NCI-H748 (cell line): Measurements from ENCODE around the gene INPP1.
"Not testable (repeated sequence)": the region's sequence is repeated elsewhere in the genome, so short reads cannot be mapped to it uniquely, and the experiment has no call there.

Experiments used
- DNase-seq: peaks from one replicate; lab custom pipeline; 2025; ENCODE audit not compliant: unreplicated experiment; lab: John Stamatoyannopoulos, UW

The INPP1 gene

DNA sequence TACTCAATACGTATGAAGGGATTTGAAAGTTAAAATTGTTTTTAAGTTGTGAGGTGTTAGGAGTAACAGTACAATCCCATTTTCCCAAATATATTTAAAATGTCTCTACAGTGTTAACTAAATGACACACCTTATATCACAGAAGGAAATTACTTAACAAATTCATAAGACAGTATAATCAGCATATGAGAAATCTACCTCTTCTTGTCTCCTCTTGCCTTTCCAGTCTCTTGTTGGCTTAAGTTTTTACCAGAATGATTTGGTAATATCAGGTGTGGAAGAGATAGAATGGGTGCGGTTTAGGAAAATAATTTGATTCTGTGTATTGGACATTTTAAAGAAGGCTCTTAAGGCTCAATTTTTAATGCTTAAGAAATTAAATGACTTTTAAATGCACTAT lies 9.5 kb upstream of the INPP1 start:
- DNase-seq, result no peak

DNA sequence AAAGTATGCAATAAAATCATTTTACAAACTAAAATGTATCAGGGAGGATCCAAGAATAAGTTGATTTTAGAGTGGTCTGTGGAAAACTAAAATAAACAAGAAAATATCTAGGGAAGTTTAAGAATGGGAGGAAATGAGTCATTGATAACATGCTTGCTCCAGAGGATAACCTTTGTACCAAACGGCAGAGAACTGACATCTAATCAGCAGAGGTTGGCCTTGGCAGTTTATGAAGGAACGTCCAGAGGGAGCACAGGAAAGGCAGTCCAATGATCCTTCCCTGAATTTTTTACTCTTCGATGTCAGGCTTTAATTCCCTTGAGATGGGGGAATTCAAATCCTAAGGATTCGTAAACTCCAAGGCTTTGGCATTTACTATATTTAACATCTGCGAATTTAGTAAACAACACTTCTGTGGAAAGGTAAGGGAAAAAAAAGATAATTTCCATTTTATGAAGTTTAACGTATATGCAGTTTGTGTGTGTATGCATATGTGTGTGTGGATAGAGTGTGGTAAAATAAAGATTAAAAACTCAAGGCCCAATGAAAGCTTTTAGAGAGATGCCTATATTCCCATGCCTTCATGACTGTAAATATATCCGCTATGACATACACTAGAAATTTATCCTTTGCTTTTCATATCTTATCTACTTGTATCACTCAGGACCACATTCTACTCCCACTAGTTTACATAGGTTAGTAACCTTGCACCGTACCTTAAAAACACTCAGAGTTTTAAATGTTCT lies 8.7 kb upstream of the INPP1 start:
- DNase-seq, result no peak

DNA sequence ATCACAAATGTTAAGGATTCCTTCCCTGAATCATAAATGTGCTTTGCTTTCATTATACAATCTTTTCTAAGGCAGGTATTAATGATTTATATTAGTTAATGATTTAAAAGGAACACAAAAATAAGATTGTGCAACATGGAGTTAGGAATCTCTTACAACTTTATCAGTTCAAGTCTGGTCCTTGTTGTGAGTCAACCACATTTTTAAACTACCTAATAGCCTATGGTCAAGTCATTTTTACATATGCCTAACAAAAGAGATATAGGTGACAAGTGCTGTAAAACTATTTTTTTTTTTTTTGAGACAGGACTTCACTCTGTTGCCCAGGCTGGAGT lies 8.2 kb upstream of the INPP1 start:
- DNase-seq, result no peak

DNA sequence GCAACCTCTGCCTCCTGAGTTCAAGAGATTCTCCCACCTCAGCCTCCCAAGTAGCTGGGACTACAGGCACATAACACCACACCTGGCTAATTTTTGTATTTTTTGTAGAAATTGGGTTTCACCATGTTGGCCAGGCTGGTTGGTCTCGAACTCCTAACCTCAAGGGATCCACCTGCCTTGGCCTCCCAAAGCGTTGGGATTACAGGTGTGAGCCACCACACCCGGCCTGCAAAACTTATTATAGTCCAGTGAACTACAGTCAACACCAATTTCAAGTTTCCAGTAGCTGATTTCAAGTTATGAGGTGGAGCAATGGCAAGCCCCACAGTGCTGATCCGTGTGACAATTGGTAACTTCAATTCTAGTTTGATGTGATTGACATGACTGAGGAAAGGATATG lies 7.8 kb upstream of the INPP1 start:
- DNase-seq, result not testable (repeated sequence)

DNA sequence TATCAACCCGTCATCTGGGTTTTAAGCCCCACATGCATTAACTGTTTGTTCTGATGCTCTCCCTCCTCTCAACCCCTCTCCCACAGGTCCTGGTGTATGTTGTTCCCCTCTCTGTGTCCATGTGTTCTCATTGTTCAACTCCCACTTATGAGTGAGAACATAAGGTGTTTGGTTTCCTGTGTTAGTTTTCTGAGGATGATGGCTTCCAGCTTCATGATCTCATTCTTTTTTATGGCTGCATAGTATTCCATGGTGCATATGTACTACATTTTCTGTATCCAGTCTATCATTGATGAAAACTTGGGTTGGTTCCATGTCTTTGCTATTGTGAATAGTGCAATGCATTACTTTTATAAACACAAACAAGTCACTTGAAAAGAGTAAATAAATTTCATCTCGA lies 7.0 kb upstream of the INPP1 start:
- no peak for DNase-seq

DNA sequence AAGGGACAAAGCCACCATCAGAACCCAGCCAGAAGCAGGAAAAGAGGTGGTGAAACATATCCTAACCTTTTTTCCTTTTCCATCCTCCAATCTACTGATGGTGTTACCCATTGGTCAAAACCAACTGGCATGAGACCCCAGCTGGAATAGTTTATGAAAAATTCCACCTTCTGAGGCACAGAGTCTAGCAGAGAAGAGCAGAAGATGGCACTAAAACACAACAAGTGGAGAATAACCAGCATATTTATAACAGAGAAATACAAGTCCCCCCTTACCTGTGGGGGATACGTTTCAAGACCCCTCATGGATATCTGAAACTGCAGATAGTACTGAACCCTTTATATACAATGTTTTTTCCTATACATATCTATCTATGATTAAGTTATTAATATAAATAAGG lies 4.9 kb upstream of the INPP1 start:
- DNase-seq, result no peak

DNA sequence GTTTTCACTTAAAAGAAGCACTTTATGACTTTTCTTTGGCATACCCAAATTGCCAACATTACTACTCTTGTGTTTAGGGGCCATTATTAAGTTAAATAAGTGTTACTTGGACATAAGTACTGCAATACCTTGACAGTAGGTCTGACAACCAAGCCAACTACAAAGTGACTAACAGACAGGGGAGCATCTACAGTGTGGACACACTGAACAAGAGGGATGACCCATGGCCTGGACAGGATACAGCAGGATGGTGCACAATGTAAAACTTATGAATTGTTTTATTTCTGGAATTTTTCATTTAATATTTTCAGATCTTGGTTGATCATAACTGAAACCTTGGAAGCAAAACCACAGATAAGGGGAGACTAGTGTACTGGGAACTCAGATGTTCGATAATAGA lies 4.0 kb upstream of the INPP1 start:
- DNase-seq, result no peak

DNA sequence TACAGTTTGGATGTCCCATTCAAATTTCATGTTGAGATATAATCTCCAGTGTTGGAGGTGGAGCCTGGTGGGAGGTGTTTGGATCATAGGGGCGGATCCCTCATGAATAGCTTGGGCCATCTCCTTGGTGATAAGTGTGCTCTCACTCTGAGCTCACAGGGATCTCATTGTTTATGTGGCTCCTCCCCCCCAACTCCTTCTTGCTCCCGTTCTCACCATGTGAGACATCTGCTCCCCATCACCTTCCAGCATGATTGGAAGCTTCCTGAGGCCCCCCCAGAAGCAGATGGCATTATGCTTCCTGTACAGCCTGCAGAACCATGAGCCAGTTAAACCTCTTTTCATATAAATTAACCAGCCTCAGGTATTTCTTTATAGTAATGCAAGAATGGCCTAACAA lies 3.0 kb upstream of the INPP1 start:
- DNase-seq, result peak; percentile 91

DNA sequence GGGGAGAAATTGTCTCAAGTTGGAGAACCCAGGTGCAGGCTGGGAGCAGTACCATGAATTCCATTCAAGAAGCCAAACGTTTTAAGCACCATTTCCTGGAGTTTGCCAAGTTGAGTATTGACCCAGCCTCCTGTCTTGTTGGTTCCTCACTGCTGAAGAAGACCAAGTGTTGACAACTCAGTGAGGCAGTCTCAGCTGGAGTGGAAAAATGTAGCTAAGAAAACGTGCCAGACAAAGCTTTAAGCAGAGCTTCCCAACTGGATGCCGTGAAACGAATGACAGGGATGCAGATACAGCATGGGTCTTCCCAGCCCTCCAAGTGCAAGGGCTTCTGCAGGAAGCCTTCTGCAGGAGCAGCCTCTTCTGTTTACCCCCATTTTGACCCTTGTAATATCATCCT lies 778 bp upstream of the INPP1 start:
- DNase-seq, result no peak

DNA sequence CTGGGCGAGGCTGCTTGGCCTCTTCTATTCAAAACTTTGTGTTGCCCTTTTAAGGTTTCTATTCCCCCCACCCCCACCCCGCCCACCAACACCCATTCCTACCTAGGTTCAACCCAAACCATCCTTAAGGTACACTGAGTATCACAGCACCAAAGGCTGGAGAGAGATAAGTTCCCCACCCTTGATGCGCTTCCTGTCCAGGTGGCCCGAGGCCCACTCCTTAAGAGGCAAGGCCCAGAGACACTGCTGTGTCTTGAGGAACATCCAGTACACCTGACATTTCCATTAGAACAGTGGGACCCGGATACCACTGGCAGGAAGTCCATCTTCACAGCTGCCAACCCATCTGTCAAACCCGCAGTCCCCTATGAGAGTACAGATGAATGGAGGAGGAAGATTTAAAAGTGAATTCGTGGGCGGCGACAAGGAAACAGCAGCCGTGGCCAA lies 277 bp upstream of the INPP1 start:
- DNase-seq, result no peak

DNA sequence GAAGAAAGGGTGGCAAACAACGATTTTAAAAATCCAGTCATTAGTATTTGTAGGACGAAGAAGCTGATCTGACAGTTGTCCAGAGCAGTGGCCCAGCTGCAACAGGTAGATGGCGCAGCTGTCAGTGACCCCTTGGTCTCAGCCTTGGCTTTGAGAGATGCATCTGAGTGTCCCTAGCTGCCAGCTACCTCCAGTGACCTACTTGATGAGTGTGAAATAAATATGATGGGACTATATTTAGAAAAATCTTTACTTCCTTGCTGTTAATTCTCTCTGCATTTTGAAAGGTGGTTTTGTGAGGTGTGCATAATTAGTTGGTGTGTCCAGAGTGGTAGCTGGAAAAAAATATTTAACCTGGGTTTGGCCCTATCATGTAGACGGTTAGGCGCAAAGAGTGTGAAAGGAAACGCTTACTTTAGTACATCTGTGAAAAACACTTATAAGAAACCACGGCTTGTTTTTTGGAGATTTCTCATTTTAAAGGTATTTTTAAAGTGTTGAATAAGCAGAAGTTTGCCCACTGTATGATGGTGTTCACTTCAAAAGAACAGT lies 963 bp downstream of the INPP1 start:
- peak; percentile 81 for DNase-seq

DNA sequence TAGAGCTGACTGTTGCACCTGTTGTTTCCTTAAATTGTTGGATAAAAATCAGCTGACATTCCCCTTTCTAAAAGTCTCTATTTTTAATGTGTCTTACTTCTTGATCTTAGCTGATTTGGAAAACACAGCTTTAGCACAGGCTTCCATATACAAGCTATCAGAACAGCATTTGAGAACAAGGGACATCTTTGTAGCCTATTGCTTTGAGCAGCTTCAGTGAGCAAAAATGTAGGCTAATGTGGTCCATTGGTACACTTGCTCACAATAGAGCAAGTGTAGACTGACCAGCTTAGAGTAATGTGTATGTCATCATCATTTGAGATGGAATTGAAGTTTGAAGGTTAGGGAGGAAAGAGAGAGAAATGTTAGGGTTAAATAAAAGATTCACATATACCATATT lies 7.0 kb downstream of the INPP1 start:
- DNase-seq, result no peak

DNA sequence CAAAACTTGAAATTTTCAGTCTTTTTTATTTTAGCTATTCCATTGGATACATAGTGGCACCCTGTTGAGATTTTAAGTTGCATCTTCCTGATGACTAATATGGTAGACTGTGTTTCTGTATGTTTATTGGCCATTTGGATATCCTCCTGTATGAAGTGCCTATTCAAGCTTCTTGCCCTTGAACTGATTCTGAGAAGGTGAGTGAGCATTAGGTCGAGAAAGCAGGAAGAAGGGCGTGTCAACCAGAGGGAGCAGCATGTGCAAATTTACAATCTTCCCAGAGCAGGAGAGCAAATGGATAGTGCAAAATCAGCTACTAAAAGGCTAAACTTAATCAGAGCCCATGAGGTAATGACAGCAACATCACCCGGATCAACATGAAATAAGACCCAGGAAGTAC lies 8.6 kb downstream of the INPP1 start:
- DNase-seq, result no peak

DNA sequence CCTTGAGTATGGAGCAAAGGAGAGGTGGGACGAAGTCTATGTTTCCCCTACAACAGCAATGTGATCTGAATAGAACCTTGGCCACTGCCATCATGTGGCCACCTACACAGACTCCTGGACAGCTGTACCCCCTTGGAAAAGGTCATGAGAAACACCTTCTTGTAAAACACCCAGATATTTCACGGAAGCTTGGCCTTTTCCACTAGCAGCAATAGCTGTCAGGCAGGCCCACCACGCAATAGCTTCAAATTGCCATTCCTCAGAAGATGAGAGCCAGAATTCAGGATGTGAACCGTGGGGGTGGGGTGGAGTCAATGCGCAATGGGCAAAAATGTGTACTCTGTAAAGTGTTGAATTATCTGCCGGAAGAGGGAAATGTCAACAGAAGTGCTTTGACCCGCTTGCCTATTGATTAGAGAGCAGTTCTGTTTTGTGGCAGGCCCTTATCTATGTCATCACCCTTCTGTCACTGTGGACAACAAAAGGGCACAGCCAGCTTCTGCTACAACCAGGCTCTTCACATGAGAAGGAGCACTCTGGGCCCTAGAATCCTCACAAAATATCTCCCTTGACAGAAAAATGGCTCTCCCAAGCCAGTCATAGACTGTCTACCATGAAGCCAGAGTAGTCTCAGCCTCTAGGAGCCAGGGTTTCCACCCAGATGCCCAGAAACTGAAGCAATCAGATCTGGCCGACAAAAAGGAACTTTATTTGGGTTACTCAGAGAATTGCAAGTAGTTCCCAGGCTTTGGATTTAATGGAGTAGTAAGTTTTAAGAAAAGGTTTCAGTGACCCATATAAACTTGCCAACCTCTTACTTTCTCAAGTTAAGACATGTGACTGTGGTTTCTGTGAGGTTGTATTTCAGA lies 9.5 kb downstream of the INPP1 start:
- DNase-seq, result peak; percentile 97

DNA sequence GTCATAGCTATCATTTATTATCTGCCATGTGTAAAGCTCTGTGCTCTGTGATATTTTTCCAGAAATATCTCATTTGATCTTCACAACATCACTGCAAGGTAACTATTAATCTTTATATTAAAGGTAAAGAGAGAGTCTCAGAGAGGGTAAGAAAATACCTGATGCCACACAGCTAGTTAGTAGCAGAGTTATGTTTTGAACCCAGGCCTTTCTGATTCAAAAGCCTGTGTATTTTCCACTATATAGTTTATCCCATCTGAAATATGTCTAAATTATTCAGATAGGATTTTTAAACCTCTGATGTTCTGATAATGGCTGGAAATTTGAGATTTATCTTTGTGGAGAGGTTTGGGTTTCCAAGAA lies 10.1 kb downstream of the INPP1 start:
- DNase-seq, result no peak

DNA sequence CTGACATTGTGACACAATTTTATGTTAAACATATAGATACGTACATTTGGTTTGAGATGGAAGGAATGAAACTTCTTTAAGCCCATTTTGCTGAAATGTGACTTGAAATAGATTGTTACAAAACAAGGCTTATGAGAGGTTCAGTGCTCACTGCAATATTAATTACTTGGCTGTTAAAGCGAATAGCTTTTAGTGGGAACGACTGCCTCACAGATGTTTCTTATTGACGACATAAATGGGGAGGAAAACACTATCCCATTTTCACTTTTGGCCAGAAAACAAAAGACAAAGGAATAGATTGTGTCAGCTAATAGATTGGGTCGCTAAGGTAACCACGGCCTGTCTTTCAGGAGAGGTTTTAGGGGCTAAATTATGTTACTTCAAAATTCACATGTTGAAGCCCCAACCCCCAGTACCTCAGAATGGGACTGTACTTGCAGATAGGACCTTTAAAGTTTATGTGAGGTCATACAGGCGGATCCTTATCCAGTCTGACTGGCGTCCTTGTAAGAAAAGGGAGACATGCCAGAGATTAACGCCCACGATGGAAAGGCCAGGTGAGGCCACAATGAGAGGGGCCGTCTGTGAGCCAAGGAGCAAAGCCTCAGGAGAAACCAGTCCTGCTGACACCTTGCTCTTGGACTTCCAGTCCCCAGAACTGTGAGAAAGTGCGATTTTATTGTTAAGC lies 10.8 kb downstream of the INPP1 start:
- peak; percentile 46 for DNase-seq

DNA sequence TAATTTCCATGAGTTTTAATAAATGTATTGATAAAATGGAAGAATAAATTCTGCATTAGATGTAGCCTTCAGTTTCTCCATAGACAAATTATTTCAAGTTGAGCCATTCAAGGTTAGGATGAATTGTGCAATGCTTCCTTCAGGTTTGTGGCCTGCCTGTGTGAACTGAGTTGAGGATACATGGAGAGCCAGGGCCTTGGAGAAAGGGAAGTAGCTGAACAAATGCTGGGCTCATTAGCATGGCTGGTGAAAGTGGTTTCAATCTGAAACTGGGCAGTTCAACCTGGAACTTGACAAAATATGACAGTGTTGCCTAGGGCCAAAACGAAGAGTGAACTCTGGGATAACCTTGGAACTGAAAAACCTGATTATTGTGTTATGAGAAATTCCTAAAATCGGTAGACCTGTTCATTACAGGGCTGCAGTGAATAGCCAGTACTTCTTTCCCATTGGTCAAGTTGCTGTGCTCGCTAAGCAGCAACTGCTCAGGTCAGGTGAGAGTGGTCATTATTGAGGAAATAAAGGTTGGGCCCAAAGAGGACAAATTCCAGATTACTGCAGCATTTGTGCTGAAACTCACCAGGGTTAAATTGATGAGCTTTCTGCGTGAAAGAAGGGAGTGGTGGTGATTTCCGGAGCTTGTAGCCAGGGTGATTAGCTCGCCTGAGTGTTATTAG lies 12.7 kb downstream of the INPP1 start:
- peak; percentile 27 for DNase-seq

DNA sequence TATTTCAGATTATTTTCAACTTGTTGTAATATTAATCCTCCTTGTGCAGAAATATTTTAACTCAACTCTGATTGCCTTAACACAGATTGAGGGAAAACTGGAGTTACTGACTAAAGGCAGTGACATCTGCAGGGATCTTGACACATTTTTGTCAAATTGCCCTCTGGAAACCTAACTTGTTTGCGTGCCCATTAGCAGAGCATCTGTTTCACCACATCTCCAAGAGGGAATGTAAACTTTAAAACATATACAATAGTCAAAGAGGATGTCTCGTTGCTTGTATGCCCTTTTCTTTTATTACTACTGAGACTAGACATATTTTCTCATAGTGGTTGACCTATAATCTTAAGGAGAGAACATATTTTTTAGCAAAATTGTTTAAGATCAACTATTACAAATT lies 14.2 kb downstream of the INPP1 start:
- DNase-seq, result no peak

DNA sequence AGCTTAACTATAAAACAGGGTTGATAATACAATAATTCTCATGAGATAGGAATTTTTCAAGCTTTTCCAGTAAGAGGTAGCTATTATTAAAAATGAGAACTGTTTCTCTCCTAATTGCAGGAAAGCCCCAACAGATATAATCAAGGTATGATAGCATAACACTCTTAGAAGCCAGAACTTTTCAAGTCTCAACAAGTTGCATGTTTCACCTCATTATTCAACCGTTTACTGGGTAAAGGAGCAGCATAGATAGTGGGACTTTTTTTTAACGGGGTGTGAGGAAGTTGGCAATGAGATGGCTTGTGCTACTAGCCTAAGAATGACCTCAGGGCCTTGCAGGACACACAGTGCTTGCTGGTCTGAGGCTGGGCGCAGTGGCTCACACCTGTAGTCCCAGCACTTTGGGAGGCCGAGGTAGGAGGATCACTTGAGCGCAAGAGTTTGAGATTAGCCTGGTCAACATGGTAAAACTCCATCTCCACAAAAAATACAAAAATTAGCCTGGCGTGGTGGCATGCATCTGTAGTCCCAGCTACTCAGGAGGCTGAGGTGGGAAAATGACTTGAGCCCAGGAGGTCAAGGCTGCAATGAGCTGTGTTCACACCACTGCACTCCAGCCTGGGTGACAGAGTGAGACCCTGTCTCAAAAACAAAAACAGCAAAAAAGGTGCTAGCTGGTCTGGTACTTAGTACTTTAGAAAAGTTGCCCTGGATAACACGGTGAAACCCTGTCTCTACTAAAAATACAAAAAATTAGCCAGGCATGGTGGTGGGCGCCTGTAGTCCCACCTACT lies 15.5 kb downstream of the INPP1 start:
- DNase-seq, result not testable (repeated sequence)

DNA sequence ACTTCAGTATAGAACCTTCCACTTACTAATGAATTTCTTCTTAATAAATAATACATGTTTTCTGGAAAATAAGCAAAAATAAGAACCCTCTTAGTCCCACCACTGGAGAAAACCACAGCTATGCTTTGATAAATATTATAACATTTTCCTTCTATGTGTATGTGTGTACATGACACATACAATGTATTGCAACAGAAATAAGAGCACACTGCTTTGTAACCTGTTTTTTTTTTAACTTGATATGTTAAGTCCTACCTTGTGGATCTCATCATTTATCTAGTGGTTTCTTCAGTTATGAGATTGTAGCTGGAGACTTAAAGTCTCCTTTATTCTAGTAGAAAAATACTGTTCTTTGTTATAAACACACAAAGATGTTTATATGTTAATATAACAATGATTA lies 17.2 kb downstream of the INPP1 start:
- DNase-seq, result no peak
